HG03432 (cell line): ENCODE results near the gene DEAF1.

ENCODE experiments used
- ATAC-seq: cut with Tn5 transposase; IDR thresholded peaks from one replicate; pipeline ENCODE4 v1.9.1; 2021; ENCODE audit warnings: mild to moderate bottlenecking, moderate library complexity; ENCODE audit not compliant: unreplicated experiment

Gene DEAF1

DNA sequence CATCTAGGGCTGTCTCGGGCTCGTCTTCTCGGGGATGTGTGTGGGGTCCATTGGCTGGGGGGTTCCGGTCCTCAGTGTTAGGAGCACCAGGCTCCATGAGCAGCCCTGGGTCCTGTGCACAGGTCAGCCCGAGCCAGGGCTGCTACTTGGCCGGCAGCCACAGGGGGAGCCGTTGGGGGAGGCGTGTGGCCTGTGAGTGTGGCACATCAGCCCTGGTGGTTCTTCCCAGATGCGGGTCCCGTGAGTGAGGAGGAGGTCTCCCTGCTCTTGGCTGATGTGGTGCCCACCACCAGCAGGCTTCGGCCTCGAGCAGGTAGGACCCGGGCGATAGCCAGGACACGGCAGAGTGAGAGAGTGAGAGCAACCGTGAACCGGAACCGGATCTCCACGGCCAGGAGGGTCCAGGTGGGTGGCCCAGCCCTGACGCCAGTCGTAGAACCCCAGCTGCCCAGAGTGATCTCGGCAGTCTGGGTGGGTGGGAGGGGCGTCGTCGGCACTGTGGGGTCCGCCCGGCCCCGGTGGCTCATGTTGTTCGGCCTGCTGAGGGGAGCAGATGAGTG is 97.8 kb downstream of the DEAF1 start:
- no peak for ATAC-seq

DNA sequence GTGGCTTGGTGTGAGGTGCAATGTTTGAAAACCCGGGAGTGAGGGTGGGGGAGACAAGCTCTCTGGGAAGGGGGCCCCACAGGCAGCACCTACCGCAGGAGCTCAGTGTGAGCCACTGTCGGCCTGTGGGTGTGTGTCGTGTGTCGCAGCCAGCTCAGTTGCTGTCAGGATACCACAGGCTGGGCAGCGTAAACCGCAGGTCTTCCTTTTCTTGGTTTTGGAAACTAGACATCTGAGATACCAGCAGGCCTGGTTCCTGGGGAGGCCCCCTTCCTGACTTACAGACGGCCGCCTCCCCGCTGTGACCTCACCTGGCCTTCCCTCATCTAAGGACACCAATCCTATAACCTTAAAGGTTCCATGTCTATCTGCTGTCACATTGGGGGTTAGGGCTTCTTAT is 98.6 kb downstream of the DEAF1 start:
- ATAC-seq, result no peak

DNA sequence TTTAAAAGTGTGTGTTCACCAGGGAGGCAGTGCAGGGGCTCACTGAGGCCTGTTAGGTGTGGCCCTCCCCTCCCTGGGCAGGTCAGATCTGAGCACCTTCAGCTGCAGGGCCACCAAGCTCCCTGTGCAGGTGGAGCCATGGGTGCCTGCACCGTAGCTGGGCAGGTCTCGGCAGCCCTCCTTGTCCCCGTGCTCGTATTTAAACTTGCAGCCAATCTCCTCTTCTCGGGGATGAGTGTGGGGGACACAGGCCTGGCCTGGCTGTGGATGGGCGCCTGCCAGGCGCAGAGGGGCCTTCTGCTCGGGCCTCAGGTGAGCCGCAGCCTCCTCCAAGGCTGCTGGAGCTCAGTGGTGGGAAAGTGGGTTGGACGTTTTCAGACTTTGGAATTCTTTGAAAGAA is 99.6 kb downstream of the DEAF1 start:
- no peak for ATAC-seq
